ENCODE measurements around the gene PLCL1. TPM values are rescaled to one million over a fixed set of nuclear protein-coding genes. Genes with fewer than 3 reads are reported as not detected.

Gene PLCL1
- total RNA-seq, 4 donors from 2014 or later: 1.0 to 3.7 (median 2.6) TPM

GRCh38 chr2:198135481-198135934 is 331.1 kb downstream of the PLCL1 start:
- WGBS, 2 donors: 40 to 49% methylated on average over 2 of the region's 2 CpGs
- no peak for TF ChIP-seq POLR2A (IDR thresholded peaks at IDR 0.05)
- TF ChIP-seq CTCF (IDR thresholded peaks at IDR 0.05): no peak
- no peak for DNase-seq (ENCODE audit: low spot score in 2 of 2)
- no peak overlapping the region for H3K4me3 ChIP-seq (ENCODE audit: low read depth, poor library complexity, severe bottlenecking)
- intact Hi-C loops (cut with DNase I; ENCODE audit: low total_unique reads): no loop called here

- TF ChIP-seq CTCF (IDR thresholded peaks at IDR 0.05) (no peak), POLR2A (IDR thresholded peaks at IDR 0.05) (no peak)
- DNase-seq (ENCODE audit: low spot score in 2 of 2): no peak
- H3K4me3 ChIP-seq (ENCODE audit: low read depth, poor library complexity, severe bottlenecking): no peak overlapping the region
- intact Hi-C loops (cut with DNase I; ENCODE audit: low total_unique reads): no loop called here
- 83 to 89% methylated on average over 2 of the region's 2 CpGs for WGBS, 2 donors
Observed at GRCh38 chr2:198136142-198136541, 331.7 kb downstream of the PLCL1 start.

GRCh38 chr2:198137733-198138132 is 333.3 kb downstream of the PLCL1 start:
- TF ChIP-seq POLR2A (IDR thresholded peaks at IDR 0.05): no peak
- TF ChIP-seq CTCF (IDR thresholded peaks at IDR 0.05): no peak
- no peak overlapping the region for H3K4me3 ChIP-seq (ENCODE audit: low read depth, poor library complexity, severe bottlenecking)
- intact Hi-C loops (cut with DNase I; ENCODE audit: low total_unique reads): no loop called here
- DNase-seq (ENCODE audit: low spot score in 2 of 2): no peak
- 92 to 100% methylated on average over 1 of the region's 1 CpG for WGBS, 2 donors

- no peak for DNase-seq (ENCODE audit: low spot score in 2 of 2)
- WGBS, 2 donors: 63 to 69% methylated on average over 2 of the region's 2 CpGs
- H3K4me3 ChIP-seq (ENCODE audit: low read depth, poor library complexity, severe bottlenecking): no peak overlapping the region
- TF ChIP-seq POLR2A (IDR thresholded peaks at IDR 0.05) (no peak), CTCF (IDR thresholded peaks at IDR 0.05) (no peak)
- intact Hi-C loops (cut with DNase I; ENCODE audit: low total_unique reads): no loop called here
Observed at GRCh38 chr2:198141726-198142125, 337.3 kb downstream of the PLCL1 start.

GRCh38 chr2:198143156-198143555 is 338.8 kb downstream of the PLCL1 start:
- 78 to 84% methylated on average over 4 of the region's 4 CpGs for WGBS, 2 donors
- intact Hi-C loops (cut with DNase I; ENCODE audit: low total_unique reads): no loop called here
- no peak for DNase-seq (ENCODE audit: low spot score in 2 of 2)
- H3K4me3 ChIP-seq (ENCODE audit: low read depth, poor library complexity, severe bottlenecking): no peak overlapping the region
- TF ChIP-seq CTCF (IDR thresholded peaks at IDR 0.05) (no peak), POLR2A (IDR thresholded peaks at IDR 0.05) (no peak)

- intact Hi-C loops (cut with DNase I; ENCODE audit: low total_unique reads): no loop called here
- 80 to 93% methylated on average over 1 of the region's 1 CpG for WGBS, 2 donors
- no peak for DNase-seq (ENCODE audit: low spot score in 2 of 2)
- no peak for TF ChIP-seq POLR2A (IDR thresholded peaks at IDR 0.05)
- TF ChIP-seq CTCF (IDR thresholded peaks at IDR 0.05): no peak
- no peak overlapping the region for H3K4me3 ChIP-seq (ENCODE audit: low read depth, poor library complexity, severe bottlenecking)
Observed at GRCh38 chr2:198143793-198144192, 339.4 kb downstream of the PLCL1 start.

Measured in lower leg skin (tissue), 4 donors.